Adrenal gland (tissue), 5 donors: Measurements from ENCODE around the gene KIAA1671.

Experiments
- CTCF ChIP-seq, 6 experiments: fragments of 450-650 bp in 4 of 6; fragments of 200-600 bp in 2 of 6; sonication (generic) in 1 of 6; IDR thresholded peaks; 1 replicate in 5 of 6; 2 replicates in 1 of 6; pipeline versions ENCODE4 v1.5.1 to v1.8.0; 2016 to 2021; ENCODE audit warnings: antibody characterized with exemption in 6 of 6, mild to moderate bottlenecking in 2 of 6, moderate library complexity in 1 of 6
- POLR2A ChIP-seq, 2 donors: fragments of 450-650 bp; IDR thresholded peaks; one replicate each; pipeline ENCODE4 v1.6.1; 2017; ENCODE audit warnings: antibody characterized with exemption in 2 of 2, mild to moderate bottlenecking in 2 of 2, moderate library complexity in 1 of 2
- donor health status: DM: no; HTN: no; CAD: no.

- TF ChIP-seq CTCF (IDR thresholded peaks at IDR 0.05) (no peak), POLR2A (IDR thresholded peaks at IDR 0.05) (no peak)
These were observed 221.8 kb downstream of the KIAA1671 start for GRCh38 chr22:25174156-25174887.
